K562 (cell line): ENCODE measurements around the gene CSNK1D. TPM values are rescaled to one million over a fixed set of nuclear protein-coding genes. Genes with fewer than 3 reads are reported as not detected.

Source experiments
- ATAC-seq: fragments of 200-7000 bp; cut with Tn5 transposase; 3 replicates; pipeline ENCODE4 v1.9.1; 2020; ENCODE audit warnings: moderate library complexity
- BruUV-seq: library from RNA; stranded (reverse); fragments of 400-500 nt; replicated peaks from 2 replicates; lab custom pipeline; 2021; lab: Mats Ljungman, UMichigan
- CTCF ChIA-PET: fragments of 300-600 bp; formaldehyde crosslinking; extraction: SDS; loops from one replicate; lab custom pipeline; 2021; ENCODE audit warnings: low intra/inter-chr PET ratio; lab: Yijun Ruan, JAX
- POLR2A ChIA-PET: fragments of 300-600, 350-650 bp; sonication (Branson Sonifier 250); formaldehyde crosslinking; extraction: SDS; loops from one replicate; lab custom pipeline; 2021; ENCODE audit warnings: antibody characterized with exemption, inconsistent platforms; lab: Yijun Ruan, JAX
- DNase-seq, 4 experiments: peaks; one replicate each; pipeline versions ENCODE4 v3.0.0 to v3.0.0-alpha.2; 2011 to 2018; ENCODE audit warnings: low spot score in 3 of 4, mixed read lengths in 3 of 4; ENCODE audit errors: extremely low read depth in 1 of 4
- FAIRE-seq: peaks from 2 replicates; lab custom pipeline; 2011; peaks lifted over from hg19 to GRCh38; lab: Jason Lieb, UNC
- H2AFZ ChIP-seq: 2 replicates; pipeline ENCODE4 v1.6.0; 2011; ENCODE audit warnings: low read depth, low read length, control low read depth, inconsistent platforms
- H3K27ac ChIP-seq: fragments of 200-600 bp; 3 replicates; pipeline ENCODE4 v1.8.0; 2011; ENCODE audit warnings: low read depth, mild to moderate bottlenecking, control low read depth, inconsistent platforms, low read length, moderate library complexity, mixed read lengths; ENCODE audit errors: extremely low read depth
- H3K27me3 ChIP-seq, 2 experiments: fragments of 300-600 bp in 1 of 2; 2 replicates in 1 of 2; 3 replicates in 1 of 2; pipeline versions ENCODE4 v1.6.0 to v1.8.0; 2011; ENCODE audit warnings: inconsistent platforms in 2 of 2, low read length in 2 of 2, mild to moderate bottlenecking in 1 of 2, mixed read lengths in 1 of 2, moderate library complexity in 1 of 2; ENCODE audit not compliant: control insufficient read depth in 2 of 2, insufficient read depth in 2 of 2
- H3K36me3 ChIP-seq: fragments of 300-600 bp; 3 replicates; pipeline ENCODE4 v1.8.0; 2011; ENCODE audit warnings: mild to moderate bottlenecking, low read length, inconsistent platforms; ENCODE audit not compliant: control insufficient read depth, insufficient read depth
- H3K4me1 ChIP-seq, 2 experiments: fragments of 200-600 bp in 1 of 2; replicated peaks in 1 of 2; 2 replicates in 1 of 2; 3 replicates in 1 of 2; pipeline versions ENCODE4 v1.5.1 to v1.8.0; 2011; ENCODE audit warnings: inconsistent platforms in 2 of 2, low read length in 2 of 2, mild to moderate bottlenecking in 1 of 2, mixed read lengths in 1 of 2, moderate library complexity in 1 of 2; ENCODE audit not compliant: control insufficient read depth in 2 of 2, insufficient read depth in 2 of 2
- H3K4me2 ChIP-seq: 2 replicates; pipeline ENCODE4 v1.6.1; 2011; ENCODE audit warnings: low read length, control low read depth, inconsistent platforms, mixed read lengths; ENCODE audit not compliant: insufficient read depth
- H3K4me3 ChIP-seq: fragments of 200-600 bp; sonication (generic), shearing (Covaris generic); 2 replicates; pipeline ENCODE4 v1.5.1; 2016; ENCODE audit warnings: control low read depth, inconsistent platforms
- H3K79me2 ChIP-seq: fragments of 200-600 bp; 3 replicates; pipeline ENCODE4 v1.8.0; 2011; ENCODE audit warnings: low read length, inconsistent platforms; ENCODE audit not compliant: control insufficient read depth, insufficient read depth
- H3K9ac ChIP-seq, 2 experiments: 2 replicates each; pipeline versions ENCODE4 v1.6.0 to v1.6.1; 2011; ENCODE audit warnings: low read depth in 2 of 2, low read length in 2 of 2, control low read depth in 1 of 2, inconsistent platforms in 1 of 2, mild to moderate bottlenecking in 1 of 2, mixed read lengths in 1 of 2; ENCODE audit not compliant: insufficient read depth in 1 of 2
- H3K9me1 ChIP-seq: one replicate; pipeline ENCODE4 v1.6.0; 2011; ENCODE audit warnings: inconsistent platforms, mild to moderate bottlenecking, low read length, moderate library complexity; ENCODE audit not compliant: control insufficient read depth, insufficient read depth
- H3K9me3 ChIP-seq: replicated peaks from 2 replicates; pipeline ENCODE4 v1.5.1; 2011; ENCODE audit warnings: low read depth, low read length, inconsistent platforms; ENCODE audit not compliant: control insufficient read depth, insufficient read depth
- H4K20me1 ChIP-seq: replicated peaks from 2 replicates; pipeline ENCODE4 v1.6.1; 2011; ENCODE audit warnings: low read length, inconsistent platforms, mixed read lengths; ENCODE audit not compliant: control insufficient read depth, insufficient read depth
- ZNF263 ChIP-seq: sonication (generic); formaldehyde crosslinking; IDR thresholded peaks from 2 replicates; pipeline ENCODE4 v1.8.0; 2022; ENCODE audit warnings: mild to moderate bottlenecking, missing genetic modification reagents, borderline replicate concordance
- ZNF586 ChIP-seq: fragments of 450-650 bp; formaldehyde crosslinking; conservative IDR thresholded peaks from 2 replicates; pipeline ENCODE4 v1.4.0; 2020; ENCODE audit warnings: mild to moderate bottlenecking, moderate library complexity
- WGBS: fragments of 100-300 bp; shearing (Covaris generic); methylation state at CpG from one replicate; pipeline ENCODE4 v1.1.6; 2016; ENCODE audit warnings: low coverage, mixed read lengths; ENCODE audit not compliant: insufficient coverage; ENCODE audit errors: missing lambda C conversion rate; 5-methylcytosine and 5-hydroxymethylcytosine counted together
- in situ Hi-C: fragments of 300-500 bp; cut with MboI; formaldehyde crosslinking; loops from 4 replicates; pipeline ENCODE4 v1.15.0; 2018; ENCODE audit warnings: inconsistent platforms, mixed read lengths
- intact Hi-C: fragments of 100-400 bp; cut with micrococcal nuclease; formaldehyde crosslinking; loops from 2 replicates; pipeline ENCODE4 v1.14.2; 2022
- polyA plus RNA-seq, 8 experiments: library from polyadenylated mRNA; depleted of rRNA in 4 of 8; stranded (reverse) in 5 of 8; unstranded in 3 of 8; fragments of >200 nt; fragmentation: Nextera tagmentation in 2 of 8; fragmentation: Illumina TruSeq in 1 of 8; extraction: Ambion mirVana in 2 of 8; extraction: Trizol in 1 of 8; gene quantifications; 2 replicates each; pipeline versions ENCODE4 v1.2.1 to v1.2.3, GENCODE V29; 2011 to 2014; ENCODE audit warnings: inconsistent platforms in 1 of 8, missing spikeins in 1 of 8
- total RNA-seq, 7 experiments: library from RNA; depleted of rRNA in 6 of 7; stranded (reverse); fragments of >200 nt in 6 of 7; fragmentation: Illumina TruSeq in 2 of 7; extraction: Trizol in 2 of 7; gene quantifications; 2 replicates each; pipeline versions ENCODE4 v1.2.1 to v1.2.3, GENCODE V29; 2011 to 2021; ENCODE audit warnings: low replicate concordance in 1 of 7
- TF ChIP-seq, protein P1 (sequence below): sonication (generic); formaldehyde crosslinking; IDR thresholded peaks from 2 replicates; pipeline ENCODE4 v1.8.1; 2023; ENCODE audit warnings: mild to moderate bottlenecking, missing genetic modification reagents, moderate library complexity
- TF ChIP-seq, protein P2 (sequence below): fragments of 200-800 bp; sonication (Bioruptor generic); IDR thresholded peaks from 2 replicates; pipeline ENCODE4 v1.6.1; 2017; ENCODE audit warnings: missing genetic modification characterization, missing compliant biosample characterization
- TF ChIP-seq, protein P3 (sequence below): fragments of 250-450 bp; sonication (Bioruptor Pico); IDR thresholded peaks from 2 replicates; pipeline ENCODE4 v1.8.0; 2021; ENCODE audit warnings: moderate library complexity, mild to moderate bottlenecking, inconsistent platforms
- TF ChIP-seq, protein P4 (sequence below): sonication (generic); formaldehyde crosslinking; IDR thresholded peaks from 2 replicates; pipeline ENCODE4 v1.8.1; 2023; ENCODE audit warnings: mild to moderate bottlenecking, missing genetic modification reagents

Gene CSNK1D
- total and polyA plus RNA-seq, 9 of the 15 experiments (the other 6 are each of a cell fraction or from before 2014, with no cell fraction given): 6.5 to 133 (median 41.3) TPM

DNA sequence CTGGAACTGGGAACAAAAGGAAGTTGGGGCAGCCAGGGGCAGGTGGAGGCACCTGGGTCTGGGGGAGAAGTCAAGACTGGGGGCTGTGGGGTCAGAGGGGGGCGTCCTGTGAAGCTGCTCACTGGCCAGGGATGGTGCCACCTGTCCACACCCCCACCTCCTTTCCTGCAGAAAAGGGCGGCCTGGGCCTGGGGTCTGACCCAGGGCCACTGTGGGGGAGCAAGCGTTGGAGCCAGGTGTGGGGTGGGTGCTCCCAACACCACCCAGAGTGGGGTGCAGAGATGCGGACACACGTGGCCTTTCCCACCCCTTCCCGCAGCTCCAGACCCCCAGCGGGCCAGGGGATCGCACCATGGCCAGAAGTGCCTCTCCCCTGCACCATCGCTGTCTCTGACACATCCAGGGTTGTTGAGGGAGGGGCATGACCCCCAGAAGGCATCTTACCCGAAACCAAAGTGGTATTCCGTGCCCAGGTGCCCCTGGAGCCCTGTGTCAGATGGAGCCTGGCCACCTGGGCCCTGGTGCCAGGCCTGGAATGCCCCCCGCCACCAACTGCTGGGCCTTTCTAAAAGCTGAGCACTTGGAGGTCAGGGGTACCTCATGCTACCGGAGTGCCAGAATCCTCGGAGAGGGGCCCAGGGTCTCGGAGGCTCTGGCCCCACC is 47.2 kb downstream of the CSNK1D start:
- ATAC-seq: no peak
- ChIA-PET POLR2A (interaction anchor here (0.7 to 2.3 kb wide), 2 partner anchors 16 to 25 kb away, joined by 5 to 6 read pairs; no protein-coding TSS in a partner anchor), CTCF (no interaction called here)
- intact Hi-C loops: no loop called here
- H3K79me2 ChIP-seq: no peaks in the 10 kb centered on the region
- H4K20me1 ChIP-seq: no peaks in the 10 kb centered on the region
- no peak for FAIRE-seq
- no peak for DNase-seq
- no peaks in the 10 kb centered on the region for H3K27me3 ChIP-seq
- H3K9ac ChIP-seq: peak overlapping the region; percentile 15 to 47; a peak in 3 of 4 replicates
- peaks cover 17 to 66% of the 10 kb centered on the region in 2 experiments for H3K4me1 ChIP-seq
- no peak overlapping the region for H3K27ac ChIP-seq
- H3K4me3 ChIP-seq: no peak overlapping the region
- no peak for TF ChIP-seq ZNF586
- TF ChIP-seq ZNF263 (CRISPR knock-in tag): 0 out of 2 replicates have a peak, but pooled peaks have one; percentile 5
- no peaks in the 10 kb centered on the region for H3K36me3 ChIP-seq
- no peak overlapping the region for H2AFZ ChIP-seq
- BruUV-seq: no TSS peak
- no peak overlapping the region for H3K4me2 ChIP-seq
- 65% methylated on average over 15 of the region's 15 CpGs for WGBS
- no peaks in the 10 kb centered on the region for H3K9me1 ChIP-seq
- in situ Hi-C loops: no loop called here
- no peaks in the 10 kb centered on the region for H3K9me3 ChIP-seq

DNA sequence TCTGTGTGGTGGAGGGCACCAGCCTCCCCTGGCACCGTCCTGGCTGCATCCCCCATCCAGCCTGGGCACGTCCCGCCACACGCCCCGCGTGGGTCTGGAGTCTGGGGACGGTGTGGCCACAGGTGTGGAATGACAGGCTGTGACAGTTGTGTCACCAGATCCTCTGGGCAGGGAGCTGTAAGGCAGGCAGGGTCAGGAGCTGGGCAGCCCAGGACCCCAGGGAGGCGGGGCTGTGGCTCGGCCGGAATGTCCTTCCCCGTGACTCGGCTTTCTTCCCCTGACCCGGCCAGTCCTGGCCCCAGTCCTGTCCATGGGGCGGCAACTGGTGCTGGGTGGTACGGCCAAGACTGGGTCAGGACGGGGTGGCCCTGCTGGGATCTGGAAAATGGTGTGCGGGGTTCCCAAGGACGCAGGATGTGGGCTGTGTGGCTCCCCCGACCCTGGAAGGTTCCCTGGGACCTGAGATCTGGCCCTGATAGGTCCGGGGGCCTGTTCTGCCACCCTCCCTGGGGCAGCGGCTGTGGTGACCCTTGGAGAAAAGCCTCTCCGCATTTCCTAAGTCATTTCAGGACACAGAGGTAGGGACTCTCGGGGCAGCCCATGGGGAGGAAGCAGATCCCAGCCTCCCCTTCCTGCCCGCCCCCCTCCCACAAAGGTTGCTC is 48.0 kb downstream of the CSNK1D start:
- POLR2A ChIA-PET: interaction anchor here (0.6 to 2.3 kb wide), 2 partner anchors 17 to 22 kb away, joined by 3 to 6 read pairs; no protein-coding TSS in a partner anchor
- no peak overlapping the region for H3K27ac ChIP-seq
- TF ChIP-seq, protein P1, sequence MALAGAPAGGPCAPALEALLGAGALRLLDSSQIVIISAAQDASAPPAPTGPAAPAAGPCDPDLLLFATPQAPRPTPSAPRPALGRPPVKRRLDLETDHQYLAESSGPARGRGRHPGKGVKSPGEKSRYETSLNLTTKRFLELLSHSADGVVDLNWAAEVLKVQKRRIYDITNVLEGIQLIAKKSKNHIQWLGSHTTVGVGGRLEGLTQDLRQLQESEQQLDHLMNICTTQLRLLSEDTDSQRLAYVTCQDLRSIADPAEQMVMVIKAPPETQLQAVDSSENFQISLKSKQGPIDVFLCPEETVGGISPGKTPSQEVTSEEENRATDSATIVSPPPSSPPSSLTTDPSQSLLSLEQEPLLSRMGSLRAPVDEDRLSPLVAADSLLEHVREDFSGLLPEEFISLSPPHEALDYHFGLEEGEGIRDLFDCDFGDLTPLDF (CRISPR knock-in tag): no peak
- TF ChIP-seq, protein P2, sequence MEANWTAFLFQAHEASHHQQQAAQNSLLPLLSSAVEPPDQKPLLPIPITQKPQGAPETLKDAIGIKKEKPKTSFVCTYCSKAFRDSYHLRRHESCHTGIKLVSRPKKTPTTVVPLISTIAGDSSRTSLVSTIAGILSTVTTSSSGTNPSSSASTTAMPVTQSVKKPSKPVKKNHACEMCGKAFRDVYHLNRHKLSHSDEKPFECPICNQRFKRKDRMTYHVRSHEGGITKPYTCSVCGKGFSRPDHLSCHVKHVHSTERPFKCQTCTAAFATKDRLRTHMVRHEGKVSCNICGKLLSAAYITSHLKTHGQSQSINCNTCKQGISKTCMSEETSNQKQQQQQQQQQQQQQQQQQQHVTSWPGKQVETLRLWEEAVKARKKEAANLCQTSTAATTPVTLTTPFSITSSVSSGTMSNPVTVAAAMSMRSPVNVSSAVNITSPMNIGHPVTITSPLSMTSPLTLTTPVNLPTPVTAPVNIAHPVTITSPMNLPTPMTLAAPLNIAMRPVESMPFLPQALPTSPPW (CRISPR knock-in tag): peak; percentile 21; the same call in 1 of the 2 replicates
- TF ChIP-seq, protein P3, sequence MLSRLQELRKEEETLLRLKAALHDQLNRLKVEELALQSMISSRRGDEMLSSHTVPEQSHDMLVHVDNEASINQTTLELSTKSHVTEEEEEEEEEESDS: no peak
- TF ChIP-seq, protein P4, sequence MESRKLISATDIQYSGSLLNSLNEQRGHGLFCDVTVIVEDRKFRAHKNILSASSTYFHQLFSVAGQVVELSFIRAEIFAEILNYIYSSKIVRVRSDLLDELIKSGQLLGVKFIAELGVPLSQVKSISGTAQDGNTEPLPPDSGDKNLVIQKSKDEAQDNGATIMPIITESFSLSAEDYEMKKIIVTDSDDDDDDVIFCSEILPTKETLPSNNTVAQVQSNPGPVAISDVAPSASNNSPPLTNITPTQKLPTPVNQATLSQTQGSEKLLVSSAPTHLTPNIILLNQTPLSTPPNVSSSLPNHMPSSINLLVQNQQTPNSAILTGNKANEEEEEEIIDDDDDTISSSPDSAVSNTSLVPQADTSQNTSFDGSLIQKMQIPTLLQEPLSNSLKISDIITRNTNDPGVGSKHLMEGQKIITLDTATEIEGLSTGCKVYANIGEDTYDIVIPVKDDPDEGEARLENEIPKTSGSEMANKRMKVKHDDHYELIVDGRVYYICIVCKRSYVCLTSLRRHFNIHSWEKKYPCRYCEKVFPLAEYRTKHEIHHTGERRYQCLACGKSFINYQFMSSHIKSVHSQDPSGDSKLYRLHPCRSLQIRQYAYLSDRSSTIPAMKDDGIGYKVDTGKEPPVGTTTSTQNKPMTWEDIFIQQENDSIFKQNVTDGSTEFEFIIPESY (CRISPR knock-in tag): peak; percentile 67; the same call in 1 of the 2 replicates

More for the DNA sequence above, 48.0 kb downstream of the CSNK1D start:
- ATAC-seq: peak; percentile 25
- Histone ChIP-seq H3K9me3 (no peaks in the 10 kb centered on the region), H3K4me1 (peaks cover 15 to 58% of the 10 kb centered on the region in 2 experiments), H3K9ac (peak overlapping the region in 1 of 2 experiments; percentile 82; a peak in 2 of 4 replicates), H3K9me1 (no peaks in the 10 kb centered on the region), H3K4me2 (0 out of 2 replicates have a peak overlapping the region, but pooled peaks have one; percentile 1), H3K79me2 (no peaks in the 10 kb centered on the region), H3K36me3 (no peaks in the 10 kb centered on the region), H4K20me1 (no peaks in the 10 kb centered on the region), H2AFZ (peak overlapping the region; percentile 35; the same call in 1 of the 2 replicates), H3K4me3 (no peak overlapping the region), H3K27me3 (no peaks in the 10 kb centered on the region)
- no peak for FAIRE-seq
- intact Hi-C loops (no loop called here), in situ Hi-C loops (no loop called here)
- BruUV-seq: no TSS peak
- CTCF ChIA-PET: no interaction called here
- 54% methylated on average over 18 of the region's 24 CpGs for WGBS
- DNase-seq: no peak
